ENCODE results near the gene TSPAN11. TPM values are rescaled to one million over a fixed set of nuclear protein-coding genes. Genes with fewer than 3 reads are reported as not detected.
"Not testable (repeated sequence)": the region's sequence is repeated elsewhere in the genome, so short reads cannot be mapped to it uniquely, and the experiment has no call there.

TSPAN11 gene
- total RNA-seq, 1 donor from 2014 or later = 31.0 TPM

DNA sequence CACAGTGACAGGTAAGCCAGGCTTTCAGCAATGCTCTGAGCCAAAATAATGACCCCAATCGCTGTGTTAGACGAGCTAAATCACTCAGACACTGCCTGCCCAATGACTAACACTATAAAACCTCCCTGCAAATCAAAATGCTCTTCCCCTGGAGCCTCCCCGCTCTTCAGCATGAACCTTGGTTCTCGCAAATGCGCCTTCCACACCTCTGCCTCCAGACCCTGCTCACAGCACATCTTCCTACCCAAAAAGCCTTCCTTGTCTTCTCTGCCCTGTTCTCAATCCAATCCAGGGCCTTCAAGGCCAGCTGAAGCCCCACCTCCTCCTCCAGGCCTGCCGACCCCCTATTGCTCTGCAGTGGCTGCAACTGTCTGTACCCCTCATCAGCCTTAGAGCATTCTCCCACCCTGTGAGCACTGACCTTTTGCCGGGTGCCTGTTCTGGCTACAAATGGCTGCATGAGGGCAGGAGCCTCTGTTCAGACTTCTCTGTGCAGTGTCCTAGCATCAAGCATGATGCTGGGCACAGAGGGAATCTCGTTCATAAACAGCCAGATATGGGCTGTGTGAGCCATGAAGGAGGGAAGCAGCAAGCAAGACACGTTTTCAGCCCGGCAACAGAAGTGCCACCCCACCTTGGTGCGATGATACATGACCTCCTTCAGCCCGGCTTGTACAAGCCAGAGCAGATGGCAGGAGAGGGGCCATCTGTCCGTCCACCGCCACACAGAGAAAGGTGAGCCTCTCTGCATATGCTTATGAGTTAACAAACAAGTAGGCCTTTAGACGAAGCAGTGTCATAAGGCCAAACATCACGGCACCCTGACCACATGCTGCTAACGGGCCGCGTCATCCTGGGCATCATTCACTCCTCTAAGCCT lies 82.7 kb downstream of the TSPAN11 start:
- H3K9me3 Mint-ChIP-seq (ENCODE audit: unreplicated experiment) = peaks cover 17% of the 10 kb centered on the region
- peaks cover 40% of the 10 kb centered on the region for H3K4me1 Mint-ChIP-seq (ENCODE audit: low read depth, unreplicated experiment)
- peak overlapping the region; percentile 71 for H3K4me3 Mint-ChIP-seq (ENCODE audit: unreplicated experiment)
- peak overlapping the region; percentile 94 for H3K27ac Mint-ChIP-seq (ENCODE audit: unreplicated experiment)
- DNase-seq = peak; percentile 53
- H3K36me3 Mint-ChIP-seq (ENCODE audit: unreplicated experiment) = no peaks in the 10 kb centered on the region
- TF ChIP-seq, protein P1, sequence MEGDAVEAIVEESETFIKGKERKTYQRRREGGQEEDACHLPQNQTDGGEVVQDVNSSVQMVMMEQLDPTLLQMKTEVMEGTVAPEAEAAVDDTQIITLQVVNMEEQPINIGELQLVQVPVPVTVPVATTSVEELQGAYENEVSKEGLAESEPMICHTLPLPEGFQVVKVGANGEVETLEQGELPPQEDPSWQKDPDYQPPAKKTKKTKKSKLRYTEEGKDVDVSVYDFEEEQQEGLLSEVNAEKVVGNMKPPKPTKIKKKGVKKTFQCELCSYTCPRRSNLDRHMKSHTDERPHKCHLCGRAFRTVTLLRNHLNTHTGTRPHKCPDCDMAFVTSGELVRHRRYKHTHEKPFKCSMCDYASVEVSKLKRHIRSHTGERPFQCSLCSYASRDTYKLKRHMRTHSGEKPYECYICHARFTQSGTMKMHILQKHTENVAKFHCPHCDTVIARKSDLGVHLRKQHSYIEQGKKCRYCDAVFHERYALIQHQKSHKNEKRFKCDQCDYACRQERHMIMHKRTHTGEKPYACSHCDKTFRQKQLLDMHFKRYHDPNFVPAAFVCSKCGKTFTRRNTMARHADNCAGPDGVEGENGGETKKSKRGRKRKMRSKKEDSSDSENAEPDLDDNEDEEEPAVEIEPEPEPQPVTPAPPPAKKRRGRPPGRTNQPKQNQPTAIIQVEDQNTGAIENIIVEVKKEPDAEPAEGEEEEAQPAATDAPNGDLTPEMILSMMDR (IDR thresholded peaks at IDR 0.05; ENCODE audit: partially characterized antibody, unreplicated experiment) = no peak
- peaks cover 11% of the 10 kb centered on the region for H3K27me3 Mint-ChIP-seq (ENCODE audit: unreplicated experiment)

DNA sequence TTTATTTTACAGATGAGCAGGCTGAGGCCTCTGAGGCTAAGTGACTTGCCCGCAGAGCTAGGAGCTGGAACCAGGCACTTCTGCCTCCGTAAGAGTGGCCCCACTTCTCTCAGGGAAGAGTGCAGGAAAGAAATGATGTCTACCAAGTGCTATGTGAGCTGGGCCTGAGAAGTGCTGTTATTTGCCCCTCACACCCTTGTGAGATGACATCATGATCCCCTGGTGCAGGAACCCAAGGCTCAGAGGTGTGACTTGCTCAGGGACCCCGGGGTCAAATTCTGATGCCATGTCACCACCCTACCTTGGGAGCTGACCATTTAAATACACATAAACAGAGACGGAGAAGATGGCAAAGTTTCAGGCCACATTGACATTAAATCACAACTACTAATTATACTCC lies 83.4 kb downstream of the TSPAN11 start:
- TF ChIP-seq, protein P1 (IDR thresholded peaks at IDR 0.05; ENCODE audit: partially characterized antibody, unreplicated experiment) = no peak
- DNase-seq = no peak
- Mint-ChIP-seq H3K27ac (ENCODE audit: unreplicated experiment) (peak overlapping the region; percentile 94), H3K9me3 (ENCODE audit: unreplicated experiment) (peaks cover 17% of the 10 kb centered on the region), H3K4me1 (ENCODE audit: low read depth, unreplicated experiment) (peaks cover 40% of the 10 kb centered on the region), H3K36me3 (ENCODE audit: unreplicated experiment) (no peaks in the 10 kb centered on the region), H3K4me3 (ENCODE audit: unreplicated experiment) (peak overlapping the region; percentile 50), H3K27me3 (ENCODE audit: unreplicated experiment) (peaks cover 11% of the 10 kb centered on the region)

DNA sequence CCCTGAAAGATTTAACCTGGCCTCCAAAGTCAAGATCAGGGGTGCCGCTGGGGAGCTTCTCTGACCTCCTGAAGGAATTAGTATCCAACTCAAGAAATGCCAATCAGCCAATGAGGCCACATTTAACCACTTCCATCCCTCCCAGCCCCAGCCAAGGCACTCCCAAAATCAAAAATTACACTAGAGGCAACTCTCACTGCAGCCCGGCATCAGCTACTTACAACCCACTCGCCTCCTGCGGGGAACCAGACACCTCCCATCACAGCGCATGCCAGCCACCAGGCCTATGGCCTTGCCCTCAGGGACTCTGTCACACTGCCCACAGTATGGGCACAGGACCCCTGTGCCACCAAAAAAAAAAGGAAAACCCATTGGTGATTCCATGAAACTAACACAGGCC lies 84.8 kb downstream of the TSPAN11 start:
- Mint-ChIP-seq H3K4me3 (ENCODE audit: unreplicated experiment) (no peak overlapping the region), H3K36me3 (ENCODE audit: unreplicated experiment) (no peaks in the 10 kb centered on the region)
- no peak for DNase-seq

DNA sequence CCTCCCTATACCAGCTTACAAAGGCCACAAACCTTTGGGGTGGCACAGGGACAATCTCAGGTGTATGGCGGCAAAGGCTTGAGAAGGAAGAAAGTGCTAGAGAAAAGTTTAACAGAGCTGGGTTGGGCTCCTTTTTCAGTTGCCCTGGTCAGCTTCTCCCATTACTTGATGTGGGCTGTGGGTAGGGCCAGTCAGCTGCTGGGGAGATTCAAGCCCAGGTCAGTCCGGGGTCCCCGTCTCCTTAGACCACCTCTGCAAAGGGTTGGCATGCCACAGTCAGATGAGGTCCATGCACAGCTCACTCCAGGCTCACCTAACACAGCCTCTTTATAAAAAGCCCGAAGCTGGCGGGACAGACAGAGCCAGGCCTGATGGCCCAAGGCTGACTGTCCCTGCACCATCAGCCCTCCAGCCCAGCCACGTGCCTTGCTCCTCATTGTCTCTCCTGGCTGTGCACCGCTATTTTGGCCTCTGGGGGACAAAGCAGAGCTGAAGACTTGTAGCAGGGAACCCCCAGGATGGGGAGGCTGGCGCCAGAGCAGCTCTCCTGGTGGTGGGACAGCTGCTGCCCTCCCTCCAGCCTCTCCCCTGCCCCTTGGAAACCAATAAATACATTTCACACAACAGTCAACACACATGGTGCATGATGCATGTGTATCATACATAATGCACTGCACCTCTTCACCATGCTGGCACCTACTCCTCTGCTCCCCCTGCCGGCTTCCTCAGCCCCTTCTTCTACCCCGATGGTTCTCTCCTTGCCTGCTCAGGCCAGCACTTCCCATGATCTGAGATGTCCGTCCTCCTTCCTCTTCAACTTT lies 85.4 kb downstream of the TSPAN11 start:
- H3K36me3 Mint-ChIP-seq (ENCODE audit: unreplicated experiment) = no peaks in the 10 kb centered on the region
- H3K27ac Mint-ChIP-seq (ENCODE audit: unreplicated experiment) = no peak overlapping the region
- H3K9me3 Mint-ChIP-seq (ENCODE audit: unreplicated experiment) = peaks cover 17% of the 10 kb centered on the region
- H3K27me3 Mint-ChIP-seq (ENCODE audit: unreplicated experiment) = peaks cover 11% of the 10 kb centered on the region
- H3K4me3 Mint-ChIP-seq (ENCODE audit: unreplicated experiment) = no peak overlapping the region
- peaks cover 35% of the 10 kb centered on the region for H3K4me1 Mint-ChIP-seq (ENCODE audit: low read depth, unreplicated experiment)
- TF ChIP-seq, protein P1 (IDR thresholded peaks at IDR 0.05; ENCODE audit: partially characterized antibody, unreplicated experiment) = no peak
- DNase-seq = no peak

More for the DNA sequence above, 84.8 kb downstream of the TSPAN11 start:
- H3K4me1 Mint-ChIP-seq (ENCODE audit: low read depth, unreplicated experiment) = peaks cover 38% of the 10 kb centered on the region
- no peak overlapping the region for H3K27ac Mint-ChIP-seq (ENCODE audit: unreplicated experiment)
- peaks cover 11% of the 10 kb centered on the region for H3K27me3 Mint-ChIP-seq (ENCODE audit: unreplicated experiment)
- peaks cover 17% of the 10 kb centered on the region for H3K9me3 Mint-ChIP-seq (ENCODE audit: unreplicated experiment)
- TF ChIP-seq, protein P1 (IDR thresholded peaks at IDR 0.05; ENCODE audit: partially characterized antibody, unreplicated experiment) = no peak

DNA sequence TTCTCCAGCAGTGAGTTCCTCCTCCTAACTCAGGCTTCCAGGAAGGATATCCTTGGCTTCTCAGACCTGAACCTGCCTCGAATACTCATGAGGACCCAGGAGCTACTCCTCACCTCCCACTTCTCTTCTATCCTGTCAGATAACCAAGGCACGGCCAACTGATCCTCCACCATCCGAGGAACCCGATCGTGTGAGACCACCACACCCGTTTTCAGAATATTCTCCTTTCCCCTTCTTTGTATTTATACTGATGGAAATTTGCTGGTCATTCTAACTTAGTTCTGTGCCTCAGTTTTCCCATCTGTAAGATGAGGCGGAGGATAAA lies 86.0 kb downstream of the TSPAN11 start:
- Mint-ChIP-seq H3K4me1 (ENCODE audit: low read depth, unreplicated experiment) (peaks cover 29% of the 10 kb centered on the region), H3K27me3 (ENCODE audit: unreplicated experiment) (peaks cover 11% of the 10 kb centered on the region), H3K9me3 (ENCODE audit: unreplicated experiment) (peaks cover 17% of the 10 kb centered on the region)
- H3K36me3 Mint-ChIP-seq (ENCODE audit: unreplicated experiment); H3K27ac Mint-ChIP-seq (ENCODE audit: unreplicated experiment); H3K4me3 Mint-ChIP-seq (ENCODE audit: unreplicated experiment); DNase-seq: not testable (repeated sequence)

Measured in glutamatergic neuron (in vitro differentiated cells).